NCI-H2107 (cell line): ENCODE measurements around the gene SERPINA3.
"Not testable (repeated sequence)": the region's sequence is repeated elsewhere in the genome, so short reads cannot be mapped to it uniquely, and the experiment has no call there.

ENCODE experiments used
- DNase-seq: peaks from one replicate; lab custom pipeline; 2025; lab: John Stamatoyannopoulos, UW

The SERPINA3 gene

DNA sequence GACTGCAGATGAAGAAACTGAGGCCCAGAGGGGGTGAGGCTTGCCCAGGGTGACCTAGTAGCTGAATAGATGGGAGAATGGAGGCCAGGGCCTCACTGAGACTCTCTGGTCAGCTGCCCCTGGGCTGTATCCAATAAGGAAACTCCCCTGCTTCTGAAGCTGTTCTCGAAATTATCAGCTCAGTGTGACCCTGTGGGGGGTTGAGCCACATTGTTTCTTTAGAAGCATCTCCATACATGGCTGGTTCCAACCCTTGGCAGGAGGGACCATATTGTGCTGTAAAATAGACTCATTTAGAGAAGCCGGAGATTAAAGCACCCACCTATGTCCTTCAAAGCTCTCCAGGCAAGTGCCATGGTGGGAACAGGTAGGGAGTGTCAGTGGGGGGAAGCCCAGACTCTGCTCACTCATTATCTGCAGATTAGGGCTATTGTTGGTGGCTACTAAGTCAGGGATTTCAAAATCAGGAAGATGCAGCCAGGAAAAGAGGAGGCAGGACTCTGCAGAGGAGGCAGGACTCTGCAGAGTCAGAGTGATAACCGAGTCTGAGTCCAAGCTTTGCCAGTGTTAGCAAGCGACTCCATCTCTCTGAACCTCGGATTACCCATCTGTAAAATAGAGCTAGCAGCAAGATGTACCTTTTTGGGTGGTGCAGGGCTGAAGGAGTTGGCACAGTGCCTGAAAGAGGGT lies 27.5 kb upstream of the SERPINA3 start:
- DNase-seq = no peak

GRCh38 chr14:94586635-94587034 lies 25.6 kb upstream of the SERPINA3 start:
- no peak for DNase-seq

DNA sequence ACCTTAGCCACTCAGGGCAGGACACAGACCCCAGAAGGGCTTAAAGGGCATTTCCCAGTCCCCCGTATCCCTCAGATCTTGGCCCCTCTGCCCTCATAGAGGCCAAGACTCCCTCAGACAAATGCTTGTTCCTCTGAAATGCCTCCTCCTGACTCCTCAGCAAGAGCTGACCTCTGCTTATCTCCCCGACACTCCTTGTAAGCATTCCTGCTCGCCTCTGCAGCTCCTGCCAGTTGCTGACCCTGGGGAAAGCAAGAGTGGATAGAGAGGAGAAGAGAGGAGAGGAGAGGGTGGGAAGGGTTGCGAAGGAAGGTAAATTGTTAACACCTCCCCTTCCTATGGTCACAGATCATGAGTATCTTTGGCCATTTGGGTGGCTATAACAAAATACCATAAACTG lies 23.9 kb upstream of the SERPINA3 start:
- DNase-seq = no peak

- DNase-seq = no peak
Measured at GRCh38 chr14:94591073-94591472, 21.1 kb upstream of the SERPINA3 start.

DNA sequence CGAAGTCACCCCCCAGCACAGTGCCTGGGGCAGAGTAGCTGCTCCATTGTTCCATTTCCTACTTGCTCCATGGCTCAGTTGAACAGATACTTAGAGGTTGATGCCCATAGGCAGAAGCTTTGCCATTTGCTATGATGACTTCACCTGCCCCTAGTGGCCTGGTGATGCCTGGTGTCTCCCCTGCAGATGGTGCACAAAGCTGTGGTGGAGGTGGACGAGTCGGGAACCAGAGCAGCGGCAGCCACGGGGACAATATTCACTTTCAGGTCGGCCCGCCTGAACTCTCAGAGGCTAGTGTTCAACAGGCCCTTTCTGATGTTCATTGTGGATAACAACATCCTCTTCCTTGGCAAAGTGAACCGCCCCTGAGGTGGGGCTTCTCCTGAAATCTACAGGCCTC lies 20.3 kb upstream of the SERPINA3 start:
- DNase-seq = no peak

DNA sequence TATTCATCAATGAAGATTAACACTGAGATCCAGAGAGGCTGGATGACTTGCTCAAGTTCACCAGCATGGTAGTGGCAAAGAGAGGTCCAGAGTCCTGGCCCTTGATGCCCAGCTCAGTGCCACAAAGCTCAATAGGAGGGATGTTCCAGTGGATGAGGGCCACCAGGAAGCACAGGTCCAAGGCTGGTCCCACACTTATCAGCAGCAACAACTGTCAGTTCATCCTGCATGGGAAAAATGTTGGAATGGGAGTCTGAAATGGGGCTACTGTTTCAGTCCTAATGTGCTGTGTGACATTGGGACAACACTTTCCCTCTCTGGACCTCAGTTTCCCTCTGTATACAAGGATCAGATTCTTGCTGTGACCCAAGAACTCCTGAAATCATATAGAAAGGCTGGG lies 19.7 kb upstream of the SERPINA3 start:
- no peak for DNase-seq

- DNase-seq = no peak
Measured at GRCh38 chr14:94593376-94593748, 18.8 kb upstream of the SERPINA3 start.

DNA sequence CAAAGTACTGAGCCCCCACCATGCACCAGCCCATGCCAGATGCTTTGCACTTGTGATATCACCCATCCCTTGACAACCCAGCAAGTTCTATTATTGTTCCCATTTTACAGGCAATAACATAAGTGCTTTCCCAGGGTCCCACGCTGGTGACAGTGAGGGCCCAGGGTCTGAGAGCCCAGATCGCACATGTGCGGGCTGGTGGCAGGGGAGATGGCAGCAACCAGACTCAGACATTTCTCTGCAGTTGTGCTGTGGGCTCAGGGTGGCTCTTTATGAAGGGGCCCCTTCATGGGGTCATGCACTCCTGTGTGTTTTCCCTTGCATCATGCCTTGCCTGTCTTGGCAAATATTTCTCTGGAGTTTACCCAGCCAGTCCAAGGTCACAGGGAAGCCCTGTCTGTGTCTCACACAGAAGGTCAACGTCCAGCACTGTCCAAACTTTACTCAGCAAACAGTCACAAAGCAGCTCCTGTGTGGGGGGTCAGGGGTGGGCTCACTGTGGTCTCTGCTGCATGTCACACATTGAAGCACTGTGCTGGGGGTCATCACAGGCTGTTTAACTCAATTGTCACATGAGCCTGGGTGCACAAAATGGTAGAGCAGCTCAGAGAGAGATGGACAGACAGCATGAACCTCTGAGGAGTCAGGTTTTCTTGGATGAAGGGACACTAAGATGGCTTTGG lies 18.3 kb upstream of the SERPINA3 start:
- no peak for DNase-seq

DNA sequence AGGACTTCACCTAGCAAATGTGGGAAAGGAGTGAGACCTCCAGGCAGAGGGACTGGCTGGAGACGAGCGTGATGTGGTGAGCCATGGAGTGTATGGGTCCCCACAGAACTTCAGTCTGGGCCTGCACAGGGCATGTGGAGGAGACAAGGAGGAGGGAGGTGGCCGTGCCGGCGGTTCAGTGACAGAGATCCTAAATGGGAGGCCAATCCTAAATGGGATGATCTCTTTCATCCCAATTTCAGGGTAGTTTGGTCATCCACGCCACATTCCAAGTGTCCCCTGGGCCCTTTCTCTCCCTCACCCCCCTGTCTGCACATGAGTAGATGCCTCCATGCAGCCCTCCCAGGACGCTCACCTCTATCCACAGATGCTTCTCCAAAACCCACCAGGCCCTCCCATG lies 17.8 kb upstream of the SERPINA3 start:
- no peak for DNase-seq

- DNase-seq = no peak
Measured at GRCh38 chr14:94595912-94596311, 16.3 kb upstream of the SERPINA3 start.

- DNase-seq = no peak
Measured at GRCh38 chr14:94596361-94596760, 15.8 kb upstream of the SERPINA3 start.

DNA sequence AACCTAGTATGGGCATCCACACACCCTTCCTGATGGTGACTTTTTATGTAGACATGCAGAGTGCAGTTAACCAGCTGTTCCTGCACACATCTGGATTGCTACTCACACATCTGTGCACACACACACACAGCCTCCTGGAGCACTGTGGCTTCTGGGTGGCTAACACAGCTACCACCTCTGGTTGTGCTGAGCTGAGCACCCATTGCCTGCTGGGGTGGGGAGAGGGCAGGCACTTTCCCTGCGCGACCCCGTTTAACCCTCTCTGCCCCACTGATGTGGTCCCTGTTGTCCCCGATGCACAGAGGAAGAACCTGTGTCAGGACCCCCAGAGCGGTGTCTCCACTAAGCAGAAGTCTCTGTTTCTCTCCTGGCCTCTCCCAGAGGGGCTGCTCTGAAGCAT lies 14.4 kb upstream of the SERPINA3 start:
- no peak for DNase-seq

GRCh38 chr14:94598506-94598815 lies 13.7 kb upstream of the SERPINA3 start:
- no peak for DNase-seq

DNA sequence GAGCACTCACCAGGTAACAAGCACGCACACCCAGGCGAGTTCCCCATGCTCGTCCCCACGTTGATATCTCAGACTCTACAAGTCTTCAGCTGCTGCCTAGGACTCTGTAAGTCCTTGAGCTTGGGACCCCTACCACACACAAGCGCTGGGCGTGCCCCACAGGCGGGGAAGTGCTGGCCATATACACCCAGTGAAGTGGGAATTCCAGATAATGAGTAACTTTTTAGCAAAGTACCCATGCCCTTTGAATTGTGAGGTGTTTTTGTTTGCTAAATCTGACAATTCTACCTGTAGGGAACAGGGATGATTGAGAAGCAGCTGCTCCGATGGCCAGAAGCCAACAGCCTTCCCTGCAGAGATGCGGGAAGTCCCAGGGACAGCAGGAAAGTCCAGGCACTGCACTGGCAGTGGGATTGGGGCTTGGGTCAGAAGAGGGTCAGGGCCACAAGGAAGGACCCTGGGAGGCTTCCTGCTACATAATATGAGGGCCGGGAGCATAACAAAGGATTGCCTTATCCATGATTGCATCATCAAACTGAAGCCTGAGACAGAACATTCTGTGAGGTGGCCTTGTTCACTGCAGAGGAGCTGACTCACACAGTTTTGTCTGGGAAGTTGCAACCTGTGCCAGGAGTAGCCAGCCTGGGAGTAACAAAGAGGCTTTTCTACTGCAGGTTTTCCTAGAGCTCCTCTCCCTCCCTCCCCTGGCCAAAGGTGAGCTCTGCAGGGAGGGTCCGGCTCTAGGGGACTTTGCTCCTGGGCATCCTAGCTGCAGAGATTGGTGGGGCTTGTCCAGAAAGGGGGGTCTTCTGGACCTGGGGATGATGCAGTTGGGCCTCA lies 13.2 kb upstream of the SERPINA3 start:
- DNase-seq = peak; percentile 7

DNA sequence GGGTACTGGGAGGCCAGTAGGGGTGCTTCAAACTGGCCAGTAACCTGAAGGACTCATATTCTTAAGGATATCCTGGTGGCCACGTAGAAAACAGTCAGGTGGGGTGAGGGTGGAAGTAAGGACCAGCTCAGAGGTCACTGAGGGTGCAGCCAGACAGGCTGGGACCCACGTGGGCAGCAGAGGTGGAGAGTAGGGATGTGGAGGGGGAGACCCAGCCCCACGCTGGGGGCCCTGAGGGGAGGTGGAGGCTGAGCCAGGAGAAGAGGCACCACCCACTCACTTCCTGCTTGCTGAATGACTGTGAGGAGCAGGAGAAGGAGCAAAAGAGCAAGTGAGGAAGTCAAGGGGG lies 12.6 kb upstream of the SERPINA3 start:
- no peak for DNase-seq

DNA sequence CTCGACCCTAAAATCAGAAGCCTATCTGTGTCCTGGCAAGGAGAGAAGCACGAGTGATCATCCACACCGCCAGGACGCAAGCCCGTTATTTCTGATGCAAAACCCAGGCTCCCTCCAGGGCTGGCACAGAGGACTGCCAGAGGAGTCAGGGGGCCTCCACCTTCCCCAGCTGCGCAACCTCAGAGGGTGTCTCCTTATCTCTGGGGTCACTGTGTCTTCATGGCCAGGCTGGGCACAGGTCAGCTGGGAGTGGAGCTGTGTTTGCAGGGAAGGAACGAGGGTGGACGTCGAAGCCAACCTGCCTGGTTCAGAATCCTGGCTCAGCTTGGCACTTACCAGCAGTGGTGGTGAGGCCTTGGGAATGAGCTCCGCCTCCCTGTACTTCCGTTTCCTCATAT lies 12.0 kb upstream of the SERPINA3 start:
- no peak for DNase-seq

GRCh38 chr14:94601884-94602391 lies 10.3 kb upstream of the SERPINA3 start:
- no peak for DNase-seq

GRCh38 chr14:94602722-94603121 lies 9.5 kb upstream of the SERPINA3 start:
- DNase-seq = no peak

GRCh38 chr14:94605361-94605760 lies 6.8 kb upstream of the SERPINA3 start:
- DNase-seq = no peak

DNA sequence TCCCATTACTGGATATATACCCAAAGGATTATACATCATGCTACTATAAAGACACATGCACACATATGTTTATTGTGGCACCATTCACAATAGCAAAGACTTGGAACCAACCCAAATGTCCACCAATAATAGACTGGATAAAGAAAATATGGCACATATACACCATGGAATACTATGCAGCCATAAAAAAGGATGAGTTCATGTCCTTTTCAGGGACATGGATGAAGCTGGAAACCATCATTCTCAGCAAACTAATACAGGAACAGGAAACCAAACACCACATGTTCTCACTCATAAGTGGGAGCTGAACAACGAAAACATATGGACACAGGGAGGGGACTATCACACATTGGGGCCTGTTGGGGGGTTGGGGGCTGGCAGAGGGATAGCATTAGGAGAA lies 3.2 kb upstream of the SERPINA3 start:
- not testable (repeated sequence) for DNase-seq

GRCh38 chr14:94611179-94611578 lies 1.0 kb upstream of the SERPINA3 start:
- DNase-seq = no peak

DNA sequence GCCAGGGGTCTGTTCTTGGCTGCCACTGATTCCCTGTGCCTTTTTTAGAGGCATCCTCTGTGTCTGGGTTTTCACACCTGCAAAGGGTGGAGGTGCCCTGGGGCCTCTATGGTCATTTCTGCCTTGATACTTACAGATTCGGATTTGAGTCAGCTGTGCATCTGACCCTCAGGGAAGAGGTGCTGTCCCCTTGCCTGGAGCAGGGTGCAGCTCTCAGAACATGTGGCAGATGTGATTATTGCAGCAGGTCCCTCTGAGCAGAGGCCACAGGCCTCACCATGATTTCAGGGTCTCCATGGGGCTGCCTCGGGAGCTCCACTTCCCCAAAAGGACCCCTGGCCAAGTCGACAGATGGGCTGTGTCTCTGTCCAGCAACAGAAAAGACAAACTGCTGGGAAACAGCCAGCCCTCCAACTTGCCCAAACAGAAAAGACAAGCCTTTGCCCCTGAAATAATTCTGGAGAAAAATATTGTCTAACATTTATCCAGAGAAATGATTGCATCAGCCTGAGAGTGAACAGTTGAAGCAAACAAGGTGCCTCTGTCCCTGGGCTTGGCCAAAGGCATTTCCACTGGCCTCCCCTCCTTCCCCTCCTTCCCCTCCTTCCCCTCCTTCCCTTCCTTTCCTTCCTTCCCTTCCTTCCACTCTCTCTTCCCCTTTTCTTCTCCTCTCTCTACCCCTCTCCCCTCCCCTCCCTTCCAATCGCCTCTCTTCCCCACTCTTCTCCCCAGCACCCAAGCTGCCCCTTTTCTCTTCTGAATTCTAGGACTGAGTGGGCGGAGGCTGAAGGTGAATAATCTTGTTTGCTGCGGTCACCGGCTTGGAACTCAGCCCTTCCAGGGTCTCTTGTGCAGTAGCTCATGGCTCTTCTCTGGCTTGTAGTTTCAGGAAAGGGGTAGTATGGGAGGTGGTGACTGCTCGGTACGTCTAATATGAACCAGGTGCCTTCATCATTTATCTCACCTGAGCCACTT lies 676 bp downstream of the SERPINA3 start:
- no peak for DNase-seq
